ENCODE data around the gene UBE2Q2.

Gene UBE2Q2

DNA sequence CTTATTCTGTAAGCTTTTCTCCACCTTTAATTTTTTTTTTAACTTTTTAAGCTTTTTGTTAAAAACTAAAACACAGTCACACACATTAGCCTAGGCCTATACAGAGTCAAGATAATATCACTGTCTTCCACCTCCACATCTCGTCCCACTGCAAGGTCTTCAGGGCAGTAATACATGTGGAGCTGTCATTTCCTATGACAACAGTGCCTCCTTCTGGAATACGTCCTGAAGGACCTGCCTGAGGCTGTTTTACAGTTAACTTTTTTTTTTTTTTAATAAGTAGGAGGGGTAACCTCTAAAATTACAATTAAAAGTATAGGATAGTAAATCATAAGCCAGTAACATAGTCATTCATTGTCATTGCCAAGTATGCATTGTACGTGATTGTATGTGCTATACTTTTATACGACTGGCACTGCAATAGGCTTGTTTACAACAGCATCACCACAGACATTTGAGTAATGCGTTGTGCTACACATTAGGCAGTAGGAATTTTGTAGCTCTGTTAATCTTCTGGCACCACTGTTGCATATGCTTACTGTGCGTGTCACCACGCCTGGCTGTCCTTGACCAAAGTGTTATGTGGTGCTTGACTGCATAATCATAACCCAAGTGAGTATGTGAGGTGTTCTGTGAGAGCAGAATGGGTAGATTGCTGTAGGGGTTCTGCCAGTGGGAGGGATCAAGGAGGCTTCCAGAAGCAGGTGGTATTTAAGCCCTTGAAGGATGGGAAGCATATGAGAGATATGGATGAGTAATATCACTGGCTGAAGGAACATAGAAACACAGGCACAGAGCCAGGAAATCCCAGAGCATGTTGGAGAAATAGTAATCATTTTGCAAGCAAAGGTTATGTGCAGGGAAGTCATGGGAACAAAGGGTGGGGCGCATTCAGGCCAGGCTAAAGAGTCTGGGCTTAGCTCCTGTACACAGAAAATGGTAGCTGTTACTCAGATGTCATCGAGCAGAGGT is 78.8 kb downstream of the UBE2Q2 start:
- Histone ChIP-seq H3K9me2 (ENCODE audit: low read depth, low read length) (no peaks in the 10 kb centered on the region), H3K9me3 (ENCODE audit: low read length) (no peaks in the 10 kb centered on the region), H3K27ac (ENCODE audit: low read depth, low read length, poor library complexity, severe bottlenecking) (no peak overlapping the region), H3F3A (ENCODE audit: insufficient read depth, low read length) (no peaks in the 10 kb centered on the region), H3K9ac (ENCODE audit: low read length) (no peak overlapping the region), H4K20me1 (ENCODE audit: insufficient read depth, low read length) (no peaks in the 10 kb centered on the region), H3K4me2 (ENCODE audit: low read length) (no peak overlapping the region), H3K36me3 (ENCODE audit: insufficient read depth, low read length) (peaks cover 58% of the 10 kb centered on the region), H3K27me3 (ENCODE audit: insufficient read depth, low read length) (no peaks in the 10 kb centered on the region), H3K4me3 (ENCODE audit: low read depth, low read length, poor library complexity, severe bottlenecking) (no peak overlapping the region), H3K79me2 (ENCODE audit: insufficient read depth, low read length) (no peaks in the 10 kb centered on the region), H2AFZ (ENCODE audit: low read length) (no peak overlapping the region), H3K4me1 (ENCODE audit: insufficient read depth, low read length, severe bottlenecking) (peaks cover 16% of the 10 kb centered on the region)
- TF ChIP-seq, protein P1, sequence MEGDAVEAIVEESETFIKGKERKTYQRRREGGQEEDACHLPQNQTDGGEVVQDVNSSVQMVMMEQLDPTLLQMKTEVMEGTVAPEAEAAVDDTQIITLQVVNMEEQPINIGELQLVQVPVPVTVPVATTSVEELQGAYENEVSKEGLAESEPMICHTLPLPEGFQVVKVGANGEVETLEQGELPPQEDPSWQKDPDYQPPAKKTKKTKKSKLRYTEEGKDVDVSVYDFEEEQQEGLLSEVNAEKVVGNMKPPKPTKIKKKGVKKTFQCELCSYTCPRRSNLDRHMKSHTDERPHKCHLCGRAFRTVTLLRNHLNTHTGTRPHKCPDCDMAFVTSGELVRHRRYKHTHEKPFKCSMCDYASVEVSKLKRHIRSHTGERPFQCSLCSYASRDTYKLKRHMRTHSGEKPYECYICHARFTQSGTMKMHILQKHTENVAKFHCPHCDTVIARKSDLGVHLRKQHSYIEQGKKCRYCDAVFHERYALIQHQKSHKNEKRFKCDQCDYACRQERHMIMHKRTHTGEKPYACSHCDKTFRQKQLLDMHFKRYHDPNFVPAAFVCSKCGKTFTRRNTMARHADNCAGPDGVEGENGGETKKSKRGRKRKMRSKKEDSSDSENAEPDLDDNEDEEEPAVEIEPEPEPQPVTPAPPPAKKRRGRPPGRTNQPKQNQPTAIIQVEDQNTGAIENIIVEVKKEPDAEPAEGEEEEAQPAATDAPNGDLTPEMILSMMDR (IDR thresholded peaks at IDR 0.05; ENCODE audit: low read length), result peak; percentile 36
- no peak for TF ChIP-seq EZH2 (IDR thresholded peaks at IDR 0.05; ENCODE audit: borderline replicate concordance, low read length)

DNA sequence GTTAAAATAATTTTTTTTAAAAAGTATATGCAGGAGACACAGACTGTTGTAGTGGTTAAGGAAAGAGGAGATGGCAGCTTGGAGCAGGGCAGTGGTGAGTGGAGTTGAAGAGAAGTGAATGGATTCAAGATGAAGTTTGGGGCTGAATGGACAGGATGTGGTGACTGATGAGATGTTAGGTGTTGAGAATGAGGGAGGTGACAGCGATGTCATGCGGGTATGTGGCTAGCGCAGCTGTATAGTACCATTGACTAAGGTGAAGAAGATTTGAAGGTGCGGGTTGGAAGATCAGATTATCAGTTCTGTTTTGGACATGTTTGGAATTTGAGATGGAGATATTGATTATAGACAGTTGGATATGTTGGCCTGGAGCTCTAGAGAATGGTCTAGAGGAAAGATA is 80.5 kb downstream of the UBE2Q2 start:
- Histone ChIP-seq H3K9me3 (ENCODE audit: low read length) (no peaks in the 10 kb centered on the region), H3K9me2 (ENCODE audit: low read depth, low read length) (no peaks in the 10 kb centered on the region), H3K4me2 (ENCODE audit: low read length) (no peak overlapping the region), H3K27me3 (ENCODE audit: insufficient read depth, low read length) (no peaks in the 10 kb centered on the region), H2AFZ (ENCODE audit: low read length) (no peak overlapping the region), H3K9ac (ENCODE audit: low read length) (no peak overlapping the region), H3K4me3 (ENCODE audit: low read depth, low read length, poor library complexity, severe bottlenecking) (no peak overlapping the region), H4K20me1 (ENCODE audit: insufficient read depth, low read length) (no peaks in the 10 kb centered on the region), H3F3A (ENCODE audit: insufficient read depth, low read length) (no peaks in the 10 kb centered on the region), H3K27ac (ENCODE audit: low read depth, low read length, poor library complexity, severe bottlenecking) (no peak overlapping the region), H3K4me1 (ENCODE audit: insufficient read depth, low read length, severe bottlenecking) (peaks cover 25% of the 10 kb centered on the region), H3K79me2 (ENCODE audit: insufficient read depth, low read length) (no peaks in the 10 kb centered on the region), H3K36me3 (ENCODE audit: insufficient read depth, low read length) (peaks cover 41% of the 10 kb centered on the region)
- no peak for TF ChIP-seq EZH2 (IDR thresholded peaks at IDR 0.05; ENCODE audit: borderline replicate concordance, low read length)
- TF ChIP-seq, protein P1 (IDR thresholded peaks at IDR 0.05; ENCODE audit: low read length), result no peak

DNA sequence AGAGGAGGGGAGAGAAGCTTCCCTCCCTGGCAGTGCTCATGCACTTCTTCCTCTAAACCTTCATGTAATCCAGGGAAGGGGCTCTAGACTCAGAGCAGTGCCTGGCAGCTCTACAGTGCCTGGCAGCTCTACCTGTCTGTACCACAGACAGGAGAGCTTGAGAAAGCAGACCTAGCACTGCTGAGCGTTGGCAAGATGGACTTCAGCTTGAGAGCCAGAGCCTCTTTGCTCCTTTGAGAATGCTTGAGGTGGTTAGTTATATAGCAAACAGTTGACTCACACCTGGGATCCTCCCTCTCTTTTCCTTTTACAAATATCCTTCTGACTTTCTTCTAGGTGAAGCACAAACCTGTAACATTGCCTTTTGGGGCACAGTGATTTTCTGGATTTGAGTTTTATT is 81.3 kb downstream of the UBE2Q2 start:
- no peaks in the 10 kb centered on the region for H3K79me2 ChIP-seq (ENCODE audit: insufficient read depth, low read length)
- no peak overlapping the region for H3K4me3 ChIP-seq (ENCODE audit: low read depth, low read length, poor library complexity, severe bottlenecking)
- H3K4me1 ChIP-seq (ENCODE audit: insufficient read depth, low read length, severe bottlenecking), result peaks cover 25% of the 10 kb centered on the region
- no peaks in the 10 kb centered on the region for H3K27me3 ChIP-seq (ENCODE audit: insufficient read depth, low read length)
- H4K20me1 ChIP-seq (ENCODE audit: insufficient read depth, low read length), result no peaks in the 10 kb centered on the region
- H3K36me3 ChIP-seq (ENCODE audit: insufficient read depth, low read length), result peaks cover 34% of the 10 kb centered on the region; the same call in 1 of the 2 replicates
- H3F3A ChIP-seq (ENCODE audit: insufficient read depth, low read length), result no peaks in the 10 kb centered on the region
- H3K4me2 ChIP-seq (ENCODE audit: low read length), result no peak overlapping the region
- no peak overlapping the region for H3K27ac ChIP-seq (ENCODE audit: low read depth, low read length, poor library complexity, severe bottlenecking)
- TF ChIP-seq, protein P1 (IDR thresholded peaks at IDR 0.05; ENCODE audit: low read length), result no peak
- TF ChIP-seq EZH2 (IDR thresholded peaks at IDR 0.05; ENCODE audit: borderline replicate concordance, low read length), result no peak
- no peak overlapping the region for H2AFZ ChIP-seq (ENCODE audit: low read length)
- H3K9me2 ChIP-seq (ENCODE audit: low read depth, low read length), result no peaks in the 10 kb centered on the region
- no peak overlapping the region for H3K9ac ChIP-seq (ENCODE audit: low read length)
- H3K9me3 ChIP-seq (ENCODE audit: low read length), result no peaks in the 10 kb centered on the region
